Hematopoietic multipotent progenitor cell treated with erythropoietin and hydrocortisone succinate and interleukin-3 and kit ligand, for 15 days (in vitro differentiated cells): ENCODE results near the gene LNX1.

ENCODE experiments used
- DNase-seq: peaks from one replicate; pipeline ENCODE4 v3.0.0-alpha.2; 2015; ENCODE audit warnings: low spot score

LNX1 gene

GRCh38 chr4:53591372-53591892 lies at the start of gene LNX1:
LNX1 (minus strand) TSS chr4:53591486; CDS start chr4:53574002, 17,484 bp downstream.
- DNase-seq: no peak

DNA sequence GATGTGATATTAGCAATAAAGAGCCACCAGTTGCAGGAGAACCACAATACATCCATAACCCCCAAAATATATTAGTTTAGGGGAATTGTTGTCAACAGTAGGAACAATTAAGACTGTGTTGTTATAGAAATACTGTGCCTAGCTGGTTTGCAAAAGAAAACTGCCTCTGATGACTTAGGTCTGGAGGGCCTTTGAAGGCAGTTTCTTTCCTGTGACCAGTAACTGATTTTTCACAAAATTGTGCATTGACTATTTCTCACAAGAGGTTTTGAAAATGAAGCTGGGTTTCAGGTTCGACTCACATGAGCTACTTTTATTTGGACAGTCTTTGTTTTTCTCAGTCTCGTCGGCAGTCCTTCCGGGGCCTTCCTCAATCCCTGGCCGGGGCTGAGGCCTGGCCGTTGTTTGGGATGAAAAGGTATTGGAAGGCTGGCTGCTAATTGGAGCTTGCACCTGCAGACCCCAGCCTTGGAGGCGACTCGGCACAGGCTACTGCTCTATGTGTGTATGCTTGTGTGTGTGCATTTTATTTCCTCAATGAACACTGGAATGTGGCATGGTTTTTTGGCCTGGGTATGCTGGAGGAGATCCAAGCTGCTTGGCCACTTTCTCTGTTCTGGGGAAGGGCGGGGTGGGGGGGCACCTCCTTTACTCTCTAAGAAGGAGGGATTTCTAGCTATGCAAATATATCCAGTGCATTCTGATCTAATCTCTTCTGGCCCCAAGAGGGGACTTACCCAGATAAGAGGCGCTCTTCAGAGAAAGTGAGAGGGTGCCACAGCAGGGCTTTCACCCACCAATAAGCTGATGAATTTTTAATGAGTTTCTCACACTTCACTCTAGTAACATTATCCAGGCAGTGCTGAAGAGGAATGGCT lies 49.5 kb upstream of the LNX1 start:
- no peak for DNase-seq

- DNase-seq: no peak
Measured at GRCh38 chr4:53638919-53639318, 47.6 kb upstream of the LNX1 start.

GRCh38 chr4:53637348-53637747 lies 46.1 kb upstream of the LNX1 start:
- DNase-seq: no peak

DNA sequence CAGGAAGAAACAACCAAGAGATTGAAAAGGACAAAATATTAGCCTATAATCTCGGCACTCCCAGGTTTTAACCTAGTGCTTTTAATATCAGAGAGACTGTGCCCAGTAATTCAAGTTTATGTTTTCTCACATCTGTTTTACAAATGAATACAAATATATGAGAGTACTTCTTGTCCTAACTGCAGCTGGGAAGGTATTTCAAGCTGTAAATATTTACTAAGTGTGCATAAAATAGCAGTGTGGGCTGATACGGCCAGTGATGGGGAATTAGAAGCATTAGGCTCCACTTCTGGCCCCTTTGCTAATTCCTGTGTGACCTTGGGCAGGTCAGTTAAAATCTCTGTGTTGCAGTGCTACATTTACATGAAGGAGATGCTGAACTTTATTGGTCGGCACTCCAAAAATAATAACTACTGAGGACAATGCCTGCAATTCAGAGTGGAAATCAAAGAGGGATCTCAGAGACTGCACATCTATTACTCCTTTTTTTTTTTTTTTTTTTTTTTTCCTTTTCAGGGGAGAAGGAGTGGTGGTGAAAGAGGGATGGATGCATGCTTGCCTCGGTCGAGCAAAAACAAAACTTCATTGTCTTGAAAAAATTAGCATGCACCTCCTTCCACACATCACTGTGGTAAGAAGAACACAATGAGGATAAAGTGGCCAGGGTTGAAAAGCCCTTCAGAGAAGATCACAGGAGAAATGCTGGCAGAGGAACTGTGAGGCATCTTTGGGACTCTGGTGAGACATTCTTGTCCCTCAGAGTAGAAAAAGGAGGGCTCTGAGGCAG lies 44.6 kb upstream of the LNX1 start:
- DNase-seq: no peak

DNA sequence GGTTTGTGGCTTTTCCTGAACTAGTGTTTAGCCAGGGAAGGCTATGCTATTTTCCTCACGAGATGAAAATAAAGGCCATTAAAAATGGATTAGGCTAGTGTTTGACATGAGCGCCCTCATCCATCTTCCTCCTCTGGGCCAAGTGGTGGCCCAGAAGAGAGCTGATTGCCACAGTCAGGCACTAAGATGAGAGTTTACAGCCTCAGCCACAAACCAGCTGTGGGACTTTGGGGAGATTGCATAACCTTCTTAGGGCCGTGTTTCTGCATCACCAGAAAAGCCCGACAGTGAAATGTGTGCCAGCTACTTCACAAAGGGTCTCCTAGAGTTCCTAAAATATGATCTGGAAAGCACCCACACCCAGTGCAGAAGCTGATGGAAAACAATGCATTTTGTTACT lies 42.3 kb upstream of the LNX1 start:
- no peak for DNase-seq

DNA sequence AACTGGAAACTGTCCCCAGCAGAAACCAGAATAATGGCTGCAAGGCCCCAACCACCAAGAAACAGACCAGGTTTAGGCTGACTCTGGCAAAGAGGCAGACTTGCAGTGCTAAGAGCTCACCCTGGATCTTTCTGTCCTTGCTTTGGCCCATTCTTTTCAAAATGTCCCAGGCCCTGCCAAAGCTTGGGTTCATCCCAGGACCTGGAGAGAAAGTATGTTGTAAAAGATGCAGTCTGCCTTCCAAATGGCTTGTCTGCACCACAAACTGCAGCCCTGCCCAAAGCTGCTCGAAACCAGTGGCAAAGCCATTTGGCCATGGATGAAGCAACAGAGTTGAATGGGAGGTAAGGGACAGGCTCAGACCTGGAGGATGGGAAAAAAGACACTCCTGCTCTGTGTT lies 38.0 kb upstream of the LNX1 start:
- no peak for DNase-seq

- no peak for DNase-seq
Measured at GRCh38 chr4:53626491-53626890, 35.2 kb upstream of the LNX1 start.

DNA sequence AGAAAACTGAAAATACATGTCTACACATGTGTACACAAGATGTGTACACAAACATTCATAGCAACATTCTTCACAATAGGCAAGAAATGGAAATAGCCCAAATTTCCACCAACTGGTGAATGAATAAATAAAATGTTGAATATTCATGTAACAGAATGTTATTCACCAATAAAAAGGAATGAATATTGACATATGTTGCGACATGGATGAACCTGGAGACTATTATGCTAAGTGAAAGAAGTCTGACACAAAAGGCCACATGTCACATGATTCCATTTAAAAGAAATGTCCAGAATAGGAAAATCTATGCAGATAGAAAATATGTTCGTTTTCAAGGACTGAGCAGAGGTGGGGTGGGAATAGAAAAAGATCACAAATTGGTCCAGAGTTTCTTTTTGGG lies 34.6 kb upstream of the LNX1 start:
- DNase-seq: no peak

DNA sequence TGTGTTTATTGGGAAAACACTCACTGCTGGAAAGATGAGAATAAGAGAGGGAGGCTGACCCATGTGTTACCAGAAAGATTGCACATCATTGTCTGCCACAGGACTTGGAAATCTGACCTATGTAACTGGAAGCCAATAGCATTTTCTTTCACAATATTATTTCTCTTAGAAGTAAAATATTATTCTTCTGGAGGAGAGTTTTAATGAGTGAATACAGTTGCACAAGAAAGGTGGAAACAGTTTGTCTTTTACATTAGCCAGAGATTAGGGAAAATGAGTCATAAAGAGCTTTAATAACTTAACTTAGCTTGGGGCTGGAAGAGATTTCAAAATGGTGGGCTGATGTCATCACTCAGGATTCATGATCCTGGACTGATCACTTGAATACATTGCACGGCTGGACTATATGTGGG lies 31.5 kb upstream of the LNX1 start:
- DNase-seq: no peak

DNA sequence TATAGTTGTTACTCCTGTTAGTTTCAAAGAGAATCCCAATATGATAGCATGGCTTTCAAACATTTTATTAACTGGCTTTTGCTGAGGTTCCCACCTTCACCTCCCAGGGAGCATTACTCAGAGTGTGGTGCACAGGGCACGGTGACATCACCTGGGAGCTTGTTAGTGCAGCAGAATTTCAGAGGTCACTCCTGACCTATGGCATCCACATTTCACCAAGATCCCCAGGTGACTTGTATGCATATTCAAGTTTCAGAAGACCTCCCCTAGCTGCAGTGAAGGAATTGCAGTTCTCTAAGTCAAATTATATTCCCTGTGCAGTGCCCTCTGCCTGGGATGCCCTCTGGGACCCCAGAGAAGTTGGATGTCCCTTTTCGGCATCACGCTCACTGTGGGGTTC lies 29.7 kb upstream of the LNX1 start:
- DNase-seq: no peak

DNA sequence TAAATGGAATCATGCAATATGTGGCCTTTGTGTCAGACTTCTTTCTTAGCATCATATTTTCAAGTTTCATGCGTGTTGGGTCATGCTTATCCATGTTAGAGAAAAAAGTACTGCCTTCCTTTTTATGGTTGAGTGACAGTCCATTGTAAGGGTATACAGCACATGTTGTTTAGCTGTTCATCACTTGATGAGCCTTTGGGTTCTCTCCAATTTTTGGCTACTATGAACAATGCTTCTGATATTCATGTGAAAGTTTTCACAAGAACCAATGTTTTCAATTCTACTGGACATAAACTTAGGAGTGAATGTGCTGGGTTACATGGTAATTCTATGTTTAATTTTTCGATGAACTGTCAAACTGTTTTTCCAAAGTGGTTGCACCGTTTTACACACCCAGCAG lies 28.1 kb upstream of the LNX1 start:
- DNase-seq: no peak

DNA sequence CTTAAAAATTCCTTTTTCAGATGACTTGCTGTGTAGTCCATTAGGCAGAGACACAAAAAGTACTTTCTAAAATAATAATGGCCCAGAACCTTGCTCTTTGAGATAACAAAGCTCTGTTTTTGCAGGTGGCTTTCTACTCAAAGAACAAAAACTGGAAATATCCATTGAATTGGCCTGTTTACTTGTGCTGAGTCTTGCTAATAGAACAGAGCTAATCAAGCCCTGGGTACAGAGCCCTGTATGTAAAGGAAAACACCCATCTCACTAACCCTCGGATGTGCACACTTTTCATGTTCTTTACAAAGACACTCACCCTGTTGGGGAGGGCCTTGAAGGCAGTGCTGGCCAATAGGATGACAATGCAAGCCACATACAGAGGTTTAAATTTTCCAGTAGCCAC lies 27.0 kb upstream of the LNX1 start:
- DNase-seq: no peak

DNA sequence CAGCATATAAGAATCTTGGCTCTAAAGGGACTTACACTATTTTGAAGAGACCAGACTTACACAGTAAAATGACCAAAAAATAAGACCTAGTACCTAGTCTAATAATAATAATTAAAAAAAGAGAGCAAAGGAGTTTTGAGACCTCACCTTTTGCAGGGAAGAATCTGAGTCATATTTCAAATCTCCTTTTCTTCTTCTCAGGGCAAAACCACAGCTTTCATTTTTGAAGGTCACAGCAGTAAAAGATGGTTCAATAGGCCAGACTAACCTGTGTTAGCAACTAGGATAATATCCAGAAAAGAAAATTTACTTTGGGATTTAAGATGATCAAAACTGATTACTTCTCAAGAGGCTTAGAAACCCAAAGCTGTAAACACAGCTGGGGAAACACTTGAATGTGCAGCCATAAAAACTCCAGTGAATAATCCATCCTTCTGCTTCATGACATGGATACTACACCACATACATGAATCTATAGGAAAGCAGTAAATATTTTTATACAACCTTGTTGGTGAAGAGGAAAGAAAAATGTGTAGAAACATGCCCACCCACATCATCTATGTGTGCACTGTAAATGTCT lies 25.9 kb upstream of the LNX1 start:
- DNase-seq: no peak

- no peak for DNase-seq
Measured at GRCh38 chr4:53616219-53616618, 24.9 kb upstream of the LNX1 start.

- DNase-seq: no peak
Measured at GRCh38 chr4:53614591-53614990, 23.3 kb upstream of the LNX1 start.

- DNase-seq: no peak
Measured at GRCh38 chr4:53613428-53613827, 22.1 kb upstream of the LNX1 start.

DNA sequence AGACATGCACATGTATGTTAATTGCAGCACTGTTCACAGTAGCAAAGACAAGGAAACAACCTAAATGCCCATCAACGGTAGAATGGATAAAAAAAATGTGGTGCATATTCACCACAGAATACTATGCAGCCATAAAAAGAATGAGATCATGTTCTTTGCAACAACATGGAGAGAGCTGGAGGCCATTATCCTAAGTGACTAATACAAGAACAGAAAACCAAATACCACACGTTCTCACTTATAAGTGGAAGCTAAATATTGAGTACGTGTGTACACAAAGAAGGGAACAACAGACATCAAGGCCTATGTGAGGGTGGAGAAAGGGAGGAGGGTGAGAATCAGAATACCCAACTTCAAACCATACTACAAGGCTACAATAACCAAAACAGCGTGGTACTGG lies 17.4 kb upstream of the LNX1 start:
- DNase-seq: no peak

DNA sequence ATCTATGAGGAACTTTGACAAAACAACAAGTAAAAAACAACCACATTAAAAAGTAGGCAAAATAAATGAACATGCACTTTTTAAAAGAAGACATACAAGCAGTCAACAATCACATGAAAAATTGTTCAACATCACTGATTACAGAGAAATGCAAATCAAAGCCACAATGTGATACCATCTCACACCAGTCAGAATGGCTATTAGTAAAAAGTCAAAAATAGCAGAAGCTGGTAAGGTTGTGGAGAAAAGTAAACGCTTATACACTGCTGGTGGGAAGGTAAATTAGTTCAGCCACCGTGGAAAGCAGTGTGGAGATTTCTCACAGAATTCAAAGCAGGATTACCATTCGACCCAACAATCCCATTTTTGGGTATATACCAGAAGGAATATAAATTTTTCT lies 17.0 kb upstream of the LNX1 start:
- no peak for DNase-seq

DNA sequence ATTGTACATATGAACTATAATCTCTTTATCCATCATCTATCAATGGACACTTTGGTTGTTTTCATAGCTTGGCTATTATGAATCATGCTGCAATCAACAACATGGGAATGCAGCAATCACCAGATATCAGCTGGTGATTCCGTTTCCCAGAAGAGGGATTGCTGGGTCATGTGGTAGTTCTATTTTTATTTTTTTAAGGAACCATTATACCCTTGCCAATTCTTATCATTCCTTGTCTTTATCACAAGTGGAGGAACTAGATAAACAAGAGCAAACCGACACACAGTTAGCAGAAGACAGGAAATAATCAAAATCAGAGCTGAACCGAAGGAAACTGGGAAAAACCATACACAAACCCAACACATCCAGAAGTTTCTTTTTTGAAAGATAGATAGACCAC lies 14.5 kb upstream of the LNX1 start:
- DNase-seq: no peak

GRCh38 chr4:53602390-53602789 lies 11.1 kb upstream of the LNX1 start:
- no peak for DNase-seq

- DNase-seq: no peak
Measured at GRCh38 chr4:53601251-53601764, 10.0 kb upstream of the LNX1 start.

- no peak for DNase-seq
Measured at GRCh38 chr4:53599632-53600031, 8.3 kb upstream of the LNX1 start.
